Memory B cell (primary cell): ENCODE results near the gene MATN4.
A peak's percentile ranks its signal among the peaks of the same experiment; 100 is the strongest.
"Not testable (repeated sequence)": the region's sequence is repeated elsewhere in the genome, so short reads cannot be mapped to it uniquely, and the experiment has no call there.

Experiments used
- ATAC-seq: fragments of 150-1000 bp; cut with Tn5 transposase; 2 replicates; pipeline ENCODE4 v1.10.0; 2021; ENCODE audit warnings: low read depth, mild to moderate bottlenecking, moderate library complexity
- DNase-seq, 2 donors: peaks; one replicate each; pipeline ENCODE4 v3.0.0; 2022; ENCODE audit warnings: low spot score in 2 of 2
- H3K27ac Mint-ChIP-seq: one replicate; pipeline ENCODE4 v1.8.0; 2022; ENCODE audit warnings: mild to moderate bottlenecking, moderate library complexity, mixed read lengths
- H3K27me3 Mint-ChIP-seq: one replicate; pipeline ENCODE4 v1.8.0; 2022; ENCODE audit warnings: mixed read lengths
- H3K36me3 Mint-ChIP-seq: one replicate; pipeline ENCODE4 v1.8.0; 2022; ENCODE audit warnings: mild to moderate bottlenecking, mixed read lengths
- H3K4me1 Mint-ChIP-seq: one replicate; pipeline ENCODE4 v1.8.0; 2022; ENCODE audit warnings: mixed read lengths
- H3K4me3 Mint-ChIP-seq: one replicate; pipeline ENCODE4 v1.8.0; 2022; ENCODE audit warnings: mild to moderate bottlenecking, moderate library complexity, mixed read lengths
- H3K9me3 Mint-ChIP-seq: one replicate; pipeline ENCODE4 v1.8.0; 2022; ENCODE audit warnings: mixed read lengths

MATN4 gene, protein sequence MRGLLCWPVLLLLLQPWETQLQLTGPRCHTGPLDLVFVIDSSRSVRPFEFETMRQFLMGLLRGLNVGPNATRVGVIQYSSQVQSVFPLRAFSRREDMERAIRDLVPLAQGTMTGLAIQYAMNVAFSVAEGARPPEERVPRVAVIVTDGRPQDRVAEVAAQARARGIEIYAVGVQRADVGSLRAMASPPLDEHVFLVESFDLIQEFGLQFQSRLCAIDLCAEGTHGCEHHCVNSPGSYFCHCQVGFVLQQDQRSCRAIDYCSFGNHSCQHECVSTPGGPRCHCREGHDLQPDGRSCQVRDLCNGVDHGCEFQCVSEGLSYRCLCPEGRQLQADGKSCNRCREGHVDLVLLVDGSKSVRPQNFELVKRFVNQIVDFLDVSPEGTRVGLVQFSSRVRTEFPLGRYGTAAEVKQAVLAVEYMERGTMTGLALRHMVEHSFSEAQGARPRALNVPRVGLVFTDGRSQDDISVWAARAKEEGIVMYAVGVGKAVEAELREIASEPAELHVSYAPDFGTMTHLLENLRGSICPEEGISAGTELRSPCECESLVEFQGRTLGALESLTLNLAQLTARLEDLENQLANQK

GRCh38 chr20:45308117-45308778 lies at the start of gene MATN4:
Gene MATN4 (minus strand): TSS chr20:45308299. CDS start chr20:45305582, 2,717 bp downstream.
- ATAC-seq (no peak), DNase-seq (no peak)
- no peaks in the 10 kb centered on the region for H3K9me3 Mint-ChIP-seq
- H3K4me1 Mint-ChIP-seq = peaks cover 3% of the 10 kb centered on the region
- H3K4me3 Mint-ChIP-seq = no peak within 1 kb of the TSS
- peaks cover 42% of the 10 kb centered on the region for H3K27me3 Mint-ChIP-seq
- no peaks in the 10 kb centered on the region for H3K36me3 Mint-ChIP-seq
- no peak within 1 kb of the TSS for H3K27ac Mint-ChIP-seq

DNA sequence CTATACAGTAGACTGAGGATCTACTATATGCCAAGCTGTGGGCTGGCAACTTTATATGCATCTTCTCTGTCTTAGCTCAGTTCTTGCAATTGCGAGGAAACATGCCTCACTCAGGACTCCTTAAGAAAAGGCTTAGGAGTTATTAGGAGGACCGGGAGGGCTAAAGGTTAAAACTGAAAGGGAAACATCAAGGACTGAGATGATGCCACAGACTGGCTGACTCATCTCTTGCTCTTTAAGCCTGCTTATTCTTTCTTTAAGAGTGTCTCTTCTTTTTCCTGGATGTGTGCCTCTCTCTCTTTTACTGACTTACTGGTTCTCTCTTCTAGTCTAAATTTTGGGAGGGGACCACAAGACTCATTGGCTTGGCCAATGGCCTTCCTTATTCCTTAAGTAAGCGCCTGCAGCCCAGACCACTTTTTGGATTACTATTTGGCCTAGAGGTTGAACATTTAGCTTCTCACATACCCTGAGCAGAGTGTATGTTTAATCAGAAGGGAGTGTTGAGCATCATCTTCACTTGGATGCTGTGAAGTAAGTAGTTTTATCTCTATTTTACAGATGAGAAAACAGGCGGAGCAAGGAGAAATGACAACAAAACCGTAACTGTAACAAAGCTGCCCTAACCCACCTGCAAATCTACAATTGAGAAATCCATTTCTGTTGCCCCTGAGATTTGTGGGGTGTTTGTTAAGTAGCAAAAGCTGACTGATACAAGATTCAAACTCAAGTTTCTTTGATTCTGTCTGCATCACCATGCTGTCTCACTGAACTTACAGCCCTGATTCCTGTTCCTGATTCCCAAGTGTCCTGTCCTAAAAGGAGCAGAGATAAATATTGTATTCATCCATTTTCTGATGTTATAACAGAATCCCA lies 47.3 kb upstream of the MATN4 start:
- Mint-ChIP-seq H3K4me1 (no peaks in the 10 kb centered on the region), H3K36me3 (no peaks in the 10 kb centered on the region), H3K4me3 (no peak overlapping the region), H3K27me3 (no peaks in the 10 kb centered on the region), H3K9me3 (no peaks in the 10 kb centered on the region), H3K27ac (no peak overlapping the region)
- DNase-seq (no peak), ATAC-seq (no peak)

DNA sequence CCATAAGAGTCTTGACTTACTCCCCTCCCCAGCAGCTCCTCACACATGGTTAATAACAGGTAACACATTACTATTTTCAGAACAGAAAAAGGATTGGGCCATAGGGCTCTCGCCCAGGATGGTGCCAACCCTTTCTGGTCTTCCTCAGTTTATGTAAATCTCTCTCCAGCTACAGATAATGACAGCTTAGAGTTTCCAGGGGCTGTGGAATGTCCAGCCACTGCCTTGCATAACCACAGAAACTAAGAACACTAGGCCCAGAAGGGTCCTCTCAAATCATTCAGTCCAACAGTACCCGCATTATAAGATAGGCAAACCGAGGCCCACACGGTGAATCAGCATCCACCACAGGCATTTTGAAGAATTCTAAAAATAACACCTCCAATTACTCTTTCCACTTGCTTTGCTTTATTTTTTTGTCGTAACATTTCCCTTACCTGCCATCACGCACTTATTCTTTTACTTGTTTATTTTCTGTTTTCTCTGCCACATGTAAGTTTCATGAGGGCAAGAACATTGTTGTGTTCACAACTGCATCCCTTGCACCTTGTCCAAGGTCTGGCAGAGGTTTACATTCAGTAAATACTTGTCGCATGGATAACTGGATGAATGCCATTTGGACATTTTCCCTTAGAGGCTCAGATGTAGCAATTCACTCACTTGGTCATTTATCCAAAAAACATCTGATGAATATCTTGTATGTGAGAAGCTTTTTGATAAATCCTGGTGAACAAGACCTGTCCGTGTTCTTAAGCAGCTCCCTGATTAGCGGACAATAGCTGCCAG lies 46.5 kb upstream of the MATN4 start:
- Mint-ChIP-seq H3K36me3 (no peaks in the 10 kb centered on the region), H3K9me3 (no peaks in the 10 kb centered on the region), H3K27me3 (no peaks in the 10 kb centered on the region), H3K4me1 (no peaks in the 10 kb centered on the region), H3K27ac (no peak overlapping the region), H3K4me3 (no peak overlapping the region)
- ATAC-seq (no peak), DNase-seq (no peak)

- Mint-ChIP-seq H3K4me3 (no peak overlapping the region), H3K4me1 (no peaks in the 10 kb centered on the region), H3K27me3 (no peaks in the 10 kb centered on the region), H3K27ac (no peak overlapping the region), H3K36me3 (no peaks in the 10 kb centered on the region), H3K9me3 (no peaks in the 10 kb centered on the region)
- DNase-seq (no peak), ATAC-seq (no peak)
Measured at GRCh38 chr20:45353746-45354145, 45.6 kb upstream of the MATN4 start.

DNA sequence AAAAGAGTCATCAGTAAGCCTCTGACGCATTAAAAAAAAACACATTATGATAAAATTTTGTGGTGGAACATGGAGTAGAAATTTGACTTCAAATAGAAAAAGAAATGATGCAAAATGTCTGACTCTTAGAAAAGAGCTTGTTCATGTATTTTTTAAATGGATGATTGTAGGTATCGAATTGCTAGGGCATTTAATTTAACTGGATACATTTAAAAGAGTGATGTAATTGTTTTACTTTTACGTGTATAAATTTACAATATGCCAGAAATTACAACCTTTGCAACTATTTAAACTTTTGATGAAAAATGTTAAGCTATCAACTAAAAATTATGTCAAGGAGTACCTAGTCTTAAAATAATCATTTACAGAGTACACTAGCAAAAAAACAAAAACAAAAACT lies 44.6 kb upstream of the MATN4 start:
- Mint-ChIP-seq H3K27ac (no peak overlapping the region), H3K27me3 (peaks cover under 1% of the 10 kb centered on the region), H3K9me3 (no peaks in the 10 kb centered on the region), H3K4me1 (peaks cover 3% of the 10 kb centered on the region), H3K36me3 (no peaks in the 10 kb centered on the region), H3K4me3 (no peak overlapping the region)
- DNase-seq (no peak), ATAC-seq (no peak)

DNA sequence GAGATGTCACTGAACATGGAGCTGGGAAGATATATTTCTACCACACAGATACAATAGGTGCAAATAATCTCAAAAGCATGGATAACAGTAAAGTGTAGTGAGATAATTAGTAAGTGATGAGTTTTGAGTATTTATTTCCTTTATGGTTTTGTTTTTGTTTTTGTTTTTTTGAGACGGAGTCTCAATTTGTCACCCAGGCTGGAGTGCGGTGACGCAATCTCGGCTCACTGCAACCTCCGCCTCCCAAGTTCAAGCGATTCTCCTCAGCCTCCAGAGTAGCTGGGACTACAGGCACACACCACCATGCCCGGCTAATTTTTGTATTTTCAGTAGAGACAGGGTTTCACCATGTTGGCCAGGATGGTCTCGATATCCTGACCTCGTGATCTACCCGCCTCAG lies 42.7 kb upstream of the MATN4 start:
- not testable (repeated sequence) for H3K4me3 Mint-ChIP-seq, H3K27ac Mint-ChIP-seq, H3K4me1 Mint-ChIP-seq, H3K36me3 Mint-ChIP-seq, H3K9me3 Mint-ChIP-seq, DNase-seq, ATAC-seq
- peaks cover 11% of the 10 kb centered on the region for H3K27me3 Mint-ChIP-seq

GRCh38 chr20:45350217-45350616 lies 42.1 kb upstream of the MATN4 start:
- Mint-ChIP-seq H3K4me3 (no peak overlapping the region), H3K9me3 (no peaks in the 10 kb centered on the region), H3K27ac (no peak overlapping the region), H3K27me3 (peaks cover 13% of the 10 kb centered on the region), H3K36me3 (no peaks in the 10 kb centered on the region), H3K4me1 (peaks cover 9% of the 10 kb centered on the region)
- DNase-seq (no peak), ATAC-seq (no peak)

GRCh38 chr20:45347936-45348778 lies 40.1 kb upstream of the MATN4 start, which contains the start of gene SDC4:
Gene SDC4 (minus strand): TSS chr20:45348424. CDS start chr20:45348384, 40 bp downstream.
- Mint-ChIP-seq H3K4me1 (peaks cover 9% of the 10 kb centered on the region), H3K4me3 (peak within 1 kb of the TSS; percentile 72), H3K27ac (no peak within 1 kb of the TSS), H3K9me3 (no peaks in the 10 kb centered on the region), H3K36me3 (no peaks in the 10 kb centered on the region), H3K27me3 (peaks cover 16% of the 10 kb centered on the region)
- no peak for DNase-seq
- peak; percentile 79 for ATAC-seq

DNA sequence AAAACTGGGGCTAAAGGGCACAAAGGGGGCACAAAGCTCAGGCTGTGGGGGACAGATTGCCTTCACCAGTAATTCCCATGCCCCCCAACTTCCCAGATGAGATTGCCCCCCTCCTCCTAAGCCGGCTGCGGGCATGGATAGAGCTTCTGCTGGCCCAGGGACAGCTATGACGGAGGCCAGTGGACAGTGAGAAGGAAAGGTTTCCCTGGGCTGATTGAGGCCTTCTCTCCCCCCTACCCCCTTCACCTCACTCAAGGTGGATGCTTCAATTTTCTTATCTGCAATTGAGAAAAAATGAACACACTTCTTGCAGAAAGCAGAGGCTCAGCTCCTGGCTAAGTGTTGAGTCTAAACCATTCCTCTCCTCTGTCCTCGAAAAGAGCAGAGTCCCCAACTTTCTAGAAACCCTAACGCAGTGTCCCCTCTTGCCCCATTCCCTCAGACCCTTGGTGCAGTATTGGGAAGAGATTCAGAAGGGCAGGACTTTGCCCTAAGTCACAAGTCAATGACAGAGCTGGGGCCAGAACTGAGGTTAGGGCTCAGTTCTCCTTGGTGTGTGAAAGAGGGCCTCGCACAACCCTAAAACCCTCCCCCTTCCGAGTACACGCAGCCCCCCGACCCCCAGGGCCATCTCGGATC lies 39.3 kb upstream of the MATN4 start:
- DNase-seq (no peak), ATAC-seq (peak; percentile 8)
- H3K27ac Mint-ChIP-seq = no peak overlapping the region
- H3K9me3 Mint-ChIP-seq = no peaks in the 10 kb centered on the region
- H3K36me3 Mint-ChIP-seq = no peaks in the 10 kb centered on the region
- H3K27me3 Mint-ChIP-seq = peaks cover 16% of the 10 kb centered on the region
- peak overlapping the region; percentile 72 for H3K4me3 Mint-ChIP-seq
- H3K4me1 Mint-ChIP-seq = peaks cover 9% of the 10 kb centered on the region

DNA sequence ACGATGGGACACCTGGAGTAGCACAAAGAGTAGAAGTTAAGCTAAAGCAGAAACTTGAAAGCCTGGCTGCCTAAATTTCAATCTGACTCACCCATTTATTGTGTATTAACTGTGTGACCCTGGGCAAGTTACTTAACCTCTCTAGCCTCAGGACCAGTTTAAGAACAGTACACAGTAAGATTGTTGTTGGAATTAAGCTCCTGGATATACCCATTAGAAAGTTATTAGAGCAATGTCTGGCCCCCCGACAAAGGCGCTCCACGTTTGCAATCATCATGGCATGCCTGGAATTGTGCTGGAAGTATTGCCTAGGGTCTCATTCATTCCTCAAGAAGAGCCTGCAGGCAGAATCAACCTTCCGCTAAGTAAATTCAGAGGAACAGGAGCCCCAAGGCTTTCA lies 38.8 kb upstream of the MATN4 start:
- Mint-ChIP-seq H3K4me3 (no peak overlapping the region), H3K27ac (no peak overlapping the region), H3K27me3 (peaks cover 16% of the 10 kb centered on the region), H3K4me1 (peaks cover 9% of the 10 kb centered on the region), H3K9me3 (no peaks in the 10 kb centered on the region), H3K36me3 (no peaks in the 10 kb centered on the region)
- DNase-seq (no peak), ATAC-seq (no peak)

DNA sequence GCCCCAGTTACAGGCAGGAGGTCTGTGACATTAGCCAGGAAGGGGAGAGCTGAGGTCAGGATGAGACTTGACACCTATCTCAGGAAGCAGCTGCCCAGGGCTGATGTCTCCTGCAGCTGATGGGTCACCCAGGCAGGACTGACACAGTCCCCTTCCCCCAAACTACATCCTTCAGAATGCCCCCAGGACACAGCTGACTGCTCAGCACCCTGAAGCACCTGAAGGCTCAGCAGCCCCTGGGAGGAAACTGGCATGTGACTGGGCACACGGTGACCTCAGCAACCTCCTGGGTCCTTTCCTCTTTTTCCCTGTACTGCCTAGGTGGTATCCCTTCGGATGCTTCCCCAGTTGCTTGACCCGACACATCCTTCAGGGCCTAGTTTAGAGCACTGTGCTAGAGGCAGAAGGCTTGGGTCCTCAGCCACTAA lies 38.2 kb upstream of the MATN4 start:
- H3K9me3 Mint-ChIP-seq = no peaks in the 10 kb centered on the region
- peaks cover 9% of the 10 kb centered on the region for H3K4me1 Mint-ChIP-seq
- DNase-seq = no peak
- H3K36me3 Mint-ChIP-seq = no peaks in the 10 kb centered on the region
- peaks cover 16% of the 10 kb centered on the region for H3K27me3 Mint-ChIP-seq
- H3K27ac Mint-ChIP-seq = no peak overlapping the region
- ATAC-seq = no peak
- H3K4me3 Mint-ChIP-seq = no peak overlapping the region
